ENCODE data around the gene KIF26A. TPM values are rescaled to one million over a fixed set of nuclear protein-coding genes. Genes with fewer than 3 reads are reported as not detected.

KIF26A gene
- polyA plus RNA-seq, 10 donors, result 4.5 to 19.0 (median 6.6) TPM

DNA sequence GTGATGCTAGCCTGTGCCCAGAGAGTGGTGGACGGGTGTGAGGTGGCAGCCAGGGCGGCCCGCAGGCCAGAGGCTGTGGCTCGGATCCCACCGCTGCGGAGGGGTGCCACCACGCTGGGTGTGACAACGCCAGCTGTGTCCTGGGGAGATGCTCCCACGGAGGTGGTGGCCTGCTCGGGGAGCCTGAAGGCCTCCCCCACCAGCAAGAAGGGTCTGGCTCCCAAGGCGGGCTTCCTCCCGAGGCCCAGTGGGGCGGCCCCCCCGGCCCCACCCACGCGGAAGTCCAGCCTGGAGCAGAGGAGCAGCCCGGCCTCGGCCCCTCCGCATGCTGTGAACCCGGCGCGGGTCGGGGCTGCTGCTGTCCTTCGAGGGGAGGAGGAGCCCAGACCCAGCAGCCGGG, 38.2 kb downstream of the KIF26A start:
- DNase-seq, result no peak

DNA sequence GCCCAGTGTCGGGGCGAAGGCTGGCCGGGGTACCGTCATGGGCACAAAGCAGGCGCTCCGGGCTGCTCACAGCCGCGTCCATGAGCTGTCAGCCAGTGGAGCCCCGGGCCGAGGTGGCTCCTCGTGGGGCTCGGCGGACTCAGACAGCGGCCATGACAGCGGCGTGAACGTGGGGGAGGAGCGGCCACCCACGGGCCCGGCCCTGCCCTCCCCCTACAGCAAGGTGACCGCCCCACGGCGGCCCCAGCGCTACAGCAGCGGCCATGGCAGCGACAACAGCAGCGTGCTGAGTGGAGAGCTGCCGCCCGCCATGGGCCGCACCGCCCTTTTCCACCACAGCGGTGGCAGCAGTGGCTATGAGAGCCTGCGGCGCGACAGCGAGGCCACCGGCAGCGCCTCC, 39.0 kb downstream of the KIF26A start:
- DNase-seq, result no peak

DNA sequence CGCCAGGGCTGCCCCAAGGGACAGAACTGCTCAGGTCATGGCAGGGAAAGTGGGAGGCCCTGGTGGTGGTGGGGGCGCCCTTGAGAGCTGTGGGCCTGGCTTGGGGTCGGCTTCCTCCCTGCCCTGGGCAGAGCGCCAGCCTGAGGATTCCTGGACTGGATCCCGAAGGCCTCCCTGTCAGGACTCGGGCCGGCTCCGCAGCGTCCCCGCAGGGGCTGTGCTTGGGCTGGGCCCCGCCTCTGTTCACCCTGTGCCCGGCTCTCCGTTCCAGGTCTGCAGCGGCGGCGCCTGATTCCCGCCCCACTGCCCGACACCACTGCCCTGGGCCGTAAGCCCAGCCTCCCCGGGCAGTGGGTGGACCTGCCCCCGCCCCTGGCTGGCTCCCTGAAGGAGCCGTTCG, 39.9 kb downstream of the KIF26A start:
- DNase-seq, result peak in 1 of 3 donors; percentile 61

DNA sequence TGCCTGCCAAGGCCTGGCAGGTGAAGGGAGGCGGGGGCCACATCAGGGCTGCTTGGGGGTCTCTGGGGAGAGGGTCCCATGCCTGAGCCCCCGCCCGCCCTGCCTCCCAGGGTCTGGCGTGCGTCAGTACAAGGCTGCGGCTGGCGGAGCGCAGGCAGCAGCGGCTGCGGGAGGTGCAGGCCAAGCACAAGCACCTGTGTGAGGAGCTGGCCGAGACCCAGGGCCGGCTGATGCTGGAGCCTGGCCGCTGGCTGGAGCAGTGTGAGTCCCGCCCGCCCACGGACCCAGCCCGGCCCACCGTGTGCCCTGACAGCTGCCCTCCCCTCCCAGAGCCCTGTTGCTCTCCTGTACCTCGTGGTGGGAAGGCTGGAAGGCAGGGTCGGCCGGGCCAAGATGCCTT, 40.7 kb downstream of the KIF26A start:
- no peak for DNase-seq

DNA sequence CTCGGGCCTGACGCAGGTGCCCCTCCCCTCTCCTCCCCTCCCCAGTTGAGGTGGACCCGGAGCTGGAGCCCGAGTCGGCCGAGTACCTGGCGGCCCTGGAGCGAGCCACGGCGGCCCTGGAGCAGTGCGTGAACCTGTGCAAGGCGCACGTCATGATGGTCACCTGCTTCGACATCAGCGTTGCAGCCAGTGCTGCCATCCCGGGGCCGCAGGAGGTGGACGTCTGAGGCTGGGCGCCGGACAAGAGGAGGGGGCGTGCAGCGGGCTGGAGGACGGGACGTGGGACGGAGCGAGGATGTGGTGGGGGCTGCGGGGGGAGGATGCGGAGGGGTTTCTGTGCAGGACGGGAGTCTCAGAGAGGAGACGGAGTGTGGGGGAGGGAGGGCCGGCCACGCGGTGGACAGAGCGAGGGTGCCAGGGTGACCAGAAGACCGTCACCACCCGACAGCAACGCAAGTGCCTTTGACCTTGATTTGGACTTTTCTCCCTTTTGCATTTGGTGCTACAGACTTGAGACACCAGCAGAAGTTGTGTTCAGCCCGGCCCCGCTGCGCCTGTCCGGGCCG, 41.3 kb downstream of the KIF26A start:
- DNase-seq, result no peak

DNA sequence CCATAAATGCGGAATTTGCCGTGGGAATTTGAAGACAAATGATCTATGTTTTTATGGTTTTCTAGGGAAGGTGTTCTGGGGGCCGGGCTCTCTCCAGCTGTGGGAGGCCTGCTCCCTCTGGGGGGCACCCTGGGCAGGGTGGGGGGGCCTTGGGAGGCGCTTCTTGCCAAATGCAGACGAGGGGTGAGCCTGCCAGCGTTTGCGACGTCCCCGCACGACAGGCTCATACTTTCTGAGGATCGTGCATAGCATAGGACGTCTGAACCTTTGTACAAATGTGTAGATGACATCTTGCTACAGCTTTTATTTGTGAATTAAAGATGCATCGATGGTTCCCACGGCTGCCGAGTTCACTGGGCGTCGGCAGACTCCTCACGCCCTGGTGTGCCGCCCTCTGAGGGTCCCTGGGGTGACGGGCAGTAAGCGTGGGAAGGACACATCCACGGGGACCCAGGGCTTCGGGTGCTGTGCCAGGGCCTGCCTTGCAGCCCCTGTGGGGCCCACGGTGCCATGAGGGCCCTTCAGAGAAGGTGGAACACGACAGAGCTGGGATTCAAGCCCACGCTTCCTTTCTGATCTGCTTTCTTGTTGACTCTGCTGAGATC, 42.3 kb downstream of the KIF26A start:
- DNase-seq, result no peak

DNA sequence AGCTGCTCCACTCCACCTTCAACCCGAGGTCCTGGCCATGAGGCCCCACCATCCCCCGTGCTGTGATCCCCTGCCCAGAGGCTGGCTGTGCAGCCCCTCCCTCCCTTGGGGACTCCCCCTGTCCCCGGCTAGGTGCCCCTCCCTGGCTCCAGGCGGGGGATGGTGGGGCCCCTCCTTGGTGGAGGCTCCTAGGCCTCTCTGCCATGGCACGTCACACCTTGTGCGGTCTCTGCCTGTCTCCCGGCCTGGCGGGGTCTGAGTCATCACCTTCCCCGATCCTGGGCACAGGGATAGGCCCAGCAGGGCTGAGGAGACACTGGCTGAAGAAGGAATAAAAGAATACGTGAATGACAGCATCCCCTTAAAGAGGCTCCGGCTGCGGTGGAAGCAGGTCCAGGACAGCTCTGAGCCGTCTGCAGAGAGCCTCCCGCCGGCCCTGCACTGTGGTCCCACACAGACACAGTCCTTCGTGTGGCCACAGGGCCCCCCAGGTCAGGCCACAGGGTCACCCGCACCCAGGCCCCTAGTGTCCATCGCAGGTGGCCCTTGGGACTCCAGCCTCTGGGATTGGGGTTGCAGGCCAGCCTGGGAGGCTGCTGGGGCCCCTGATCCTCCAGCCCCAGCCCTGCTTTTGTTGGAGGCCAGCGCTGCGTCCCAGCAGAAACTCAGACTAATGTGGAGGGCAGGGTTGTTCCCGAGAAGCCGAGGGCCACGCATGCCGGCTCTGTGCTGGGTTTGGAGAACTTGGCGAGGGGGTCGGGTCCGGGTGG, 43.6 kb downstream of the KIF26A start:
- DNase-seq, result no peak

DNA sequence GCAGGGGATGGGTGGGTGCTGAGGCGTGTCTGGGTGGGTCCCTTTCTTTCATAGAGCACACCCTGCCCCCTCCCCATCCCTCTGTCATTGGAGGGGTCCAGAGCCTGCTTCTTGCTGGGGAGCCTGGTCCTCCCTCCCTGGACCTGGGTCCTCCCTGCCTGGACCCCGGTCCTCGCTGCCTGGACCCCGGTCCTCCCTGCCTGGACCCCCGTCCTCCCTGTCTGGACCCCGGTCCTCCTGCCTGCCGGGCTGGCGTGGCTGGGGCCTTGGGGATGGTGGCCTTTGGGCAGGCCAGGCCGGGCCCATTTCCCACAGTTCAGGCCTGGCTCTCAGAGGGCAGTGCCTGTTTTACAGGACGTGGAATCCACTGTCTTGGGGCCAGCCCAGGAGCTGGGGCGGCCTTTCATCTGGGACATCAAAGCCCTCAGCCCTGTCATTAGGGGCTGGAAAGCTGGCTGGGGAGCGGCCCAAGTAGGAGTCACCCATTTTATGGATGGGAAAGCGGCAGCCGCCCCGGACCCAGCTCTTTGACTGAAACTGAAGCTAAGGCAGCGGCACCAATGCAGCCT, 44.6 kb downstream of the KIF26A start:
- no peak for DNase-seq

DNA sequence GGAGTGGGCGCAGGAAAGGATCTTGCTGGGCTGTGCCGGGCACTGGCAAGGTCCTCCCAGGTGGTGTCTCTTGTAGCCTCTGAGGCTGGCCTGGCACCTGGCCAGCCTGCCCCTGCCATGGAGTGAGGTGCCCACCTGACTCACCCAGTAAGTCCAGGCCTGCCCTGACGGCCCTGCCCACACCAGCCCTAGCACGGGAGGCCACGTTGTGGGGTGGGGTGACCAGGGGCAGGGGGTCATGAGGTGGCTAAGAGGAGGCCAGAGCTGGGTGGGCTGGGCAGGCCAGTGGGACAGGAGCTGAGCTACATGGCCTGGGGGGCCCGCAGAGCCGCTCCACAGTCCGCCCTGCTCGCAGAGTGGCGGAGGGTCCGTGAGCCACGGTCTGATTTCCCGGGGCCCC, 45.4 kb downstream of the KIF26A start:
- DNase-seq, result no peak

DNA sequence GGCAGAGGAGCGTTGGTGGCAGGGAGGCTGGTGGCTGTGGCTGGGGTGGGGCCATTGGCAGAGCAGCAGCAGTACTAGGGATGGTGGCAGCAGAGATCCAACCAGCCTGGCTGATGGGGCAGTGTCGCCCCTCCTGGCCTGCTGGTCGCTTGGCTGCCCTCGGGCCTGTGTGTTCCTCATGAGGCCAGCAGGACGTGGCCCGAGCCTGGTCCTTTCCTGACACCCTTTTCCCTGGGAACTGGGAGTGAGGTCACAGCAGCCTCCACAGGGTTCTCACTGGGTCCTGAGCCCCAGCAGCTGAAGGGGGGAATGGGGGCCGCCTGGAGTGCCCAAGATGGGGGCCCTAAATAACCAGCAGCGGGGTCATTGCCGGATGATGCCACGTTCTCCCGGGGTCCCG, 46.1 kb downstream of the KIF26A start:
- DNase-seq, result no peak

DNA sequence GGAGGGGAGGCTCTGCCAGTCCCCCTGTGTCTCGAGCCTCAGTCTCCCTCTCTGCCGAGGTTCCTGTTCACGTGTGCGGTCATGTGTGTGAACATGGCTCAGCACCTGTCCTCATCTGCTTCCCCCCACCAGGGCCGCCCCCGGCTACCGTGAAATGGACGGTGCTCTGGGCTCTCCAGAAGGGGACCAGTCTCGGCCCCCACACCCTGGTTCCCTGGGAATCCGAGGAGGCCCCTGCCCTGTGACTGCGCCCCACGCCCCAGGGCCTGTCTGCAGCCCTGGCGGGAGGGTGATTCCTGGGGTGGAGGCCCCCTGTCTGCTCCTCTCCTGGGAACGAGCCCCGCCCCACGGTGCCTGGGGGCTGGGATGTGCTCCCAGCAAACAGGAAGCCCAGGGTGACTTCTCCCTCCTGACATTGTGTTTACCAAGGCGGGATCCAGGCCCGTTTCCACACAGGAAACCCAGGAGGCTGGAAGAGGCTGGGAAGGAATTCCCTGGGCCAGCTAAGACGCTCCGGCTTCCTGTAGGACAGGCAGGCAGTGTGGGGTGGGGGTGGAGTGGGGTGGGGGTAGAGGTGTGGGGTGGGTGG, 46.6 kb downstream of the KIF26A start:
- no peak for DNase-seq

DNA sequence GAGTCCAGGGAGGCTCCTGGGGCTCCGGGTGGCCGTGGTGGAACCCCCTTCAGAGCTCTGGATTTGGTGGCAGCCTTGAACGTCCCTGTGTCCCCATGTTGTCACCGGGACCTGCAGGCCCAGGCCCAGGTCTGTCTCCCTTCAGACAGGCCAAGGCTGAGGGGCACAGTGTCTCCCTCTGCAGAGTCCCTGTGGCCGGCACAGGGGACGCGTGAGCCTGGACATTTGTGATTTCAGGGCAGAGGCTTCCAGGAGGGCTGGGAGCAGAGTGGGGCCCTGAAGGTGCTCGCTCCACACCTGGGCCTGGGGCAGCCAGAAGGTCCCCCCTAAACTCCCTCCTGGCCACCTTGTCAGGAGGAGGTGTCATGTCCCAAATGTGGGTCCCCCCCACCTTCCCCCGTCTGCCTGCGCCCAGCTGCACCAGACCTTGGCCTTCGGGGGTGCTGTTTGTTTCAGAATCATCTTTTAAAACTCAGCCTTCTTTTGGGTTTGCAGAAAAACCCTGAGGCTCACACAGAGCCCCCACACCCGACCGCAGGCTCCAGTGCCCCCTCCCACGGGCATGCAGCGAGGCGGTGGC, 47.6 kb downstream of the KIF26A start:
- no peak for DNase-seq

DNA sequence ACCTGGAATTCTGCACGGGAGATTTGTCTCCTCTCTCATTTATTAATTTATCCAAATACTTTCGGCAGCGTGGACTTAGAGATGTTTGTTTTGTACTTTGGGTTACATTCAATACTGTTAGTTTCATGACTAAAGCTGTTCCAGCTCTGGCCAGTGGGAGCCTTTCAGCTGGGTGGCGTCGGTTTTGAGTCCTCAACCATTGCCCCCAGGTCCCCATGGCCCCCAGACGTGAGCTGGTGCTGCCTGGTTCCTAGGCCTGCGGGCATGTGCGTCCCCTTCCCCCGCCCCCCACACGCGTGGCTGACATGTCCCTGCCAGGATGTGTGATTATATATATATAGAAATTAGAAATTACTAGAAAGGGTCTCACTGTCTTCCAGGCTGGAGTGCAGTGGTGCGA, 48.2 kb downstream of the KIF26A start:
- no peak for DNase-seq

DNA sequence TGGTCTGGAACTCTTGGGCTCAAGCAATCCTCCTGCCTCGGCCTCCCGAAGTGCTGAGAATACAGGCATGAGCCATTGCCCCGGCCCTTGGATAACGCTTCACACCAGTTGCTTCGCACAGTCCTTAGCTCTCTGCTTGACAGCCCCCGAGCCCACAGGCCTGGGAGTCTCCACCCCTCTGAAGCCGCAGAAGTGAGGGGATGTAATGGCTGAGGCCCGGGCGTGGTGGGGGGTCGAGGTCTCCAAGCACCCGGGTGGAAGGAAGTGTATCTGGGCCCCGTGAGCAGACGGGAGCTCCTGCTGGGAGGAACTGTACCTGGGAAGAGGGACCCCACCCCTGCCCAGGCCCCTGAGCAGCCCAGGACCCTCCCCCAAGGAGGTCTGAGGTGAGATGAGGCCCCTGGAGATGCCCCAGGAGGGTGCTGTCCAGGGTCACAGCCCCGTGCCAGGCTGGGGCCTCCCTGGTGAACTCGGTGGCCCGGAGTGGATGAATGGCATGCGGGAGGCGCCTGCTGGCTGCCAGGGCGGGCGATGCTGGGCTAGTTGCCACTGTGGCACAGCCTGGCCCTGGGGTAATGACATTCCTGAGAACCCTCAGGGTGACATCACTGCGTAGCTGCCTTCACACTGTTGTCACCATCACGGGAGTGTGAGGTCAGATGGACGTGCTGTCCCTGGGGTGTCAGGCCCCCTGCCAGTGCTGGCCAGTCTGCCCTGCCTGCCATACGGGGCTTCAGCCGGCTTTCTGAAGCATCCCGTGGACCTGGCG, 48.9 kb downstream of the KIF26A start:
- no peak for DNase-seq

DNA sequence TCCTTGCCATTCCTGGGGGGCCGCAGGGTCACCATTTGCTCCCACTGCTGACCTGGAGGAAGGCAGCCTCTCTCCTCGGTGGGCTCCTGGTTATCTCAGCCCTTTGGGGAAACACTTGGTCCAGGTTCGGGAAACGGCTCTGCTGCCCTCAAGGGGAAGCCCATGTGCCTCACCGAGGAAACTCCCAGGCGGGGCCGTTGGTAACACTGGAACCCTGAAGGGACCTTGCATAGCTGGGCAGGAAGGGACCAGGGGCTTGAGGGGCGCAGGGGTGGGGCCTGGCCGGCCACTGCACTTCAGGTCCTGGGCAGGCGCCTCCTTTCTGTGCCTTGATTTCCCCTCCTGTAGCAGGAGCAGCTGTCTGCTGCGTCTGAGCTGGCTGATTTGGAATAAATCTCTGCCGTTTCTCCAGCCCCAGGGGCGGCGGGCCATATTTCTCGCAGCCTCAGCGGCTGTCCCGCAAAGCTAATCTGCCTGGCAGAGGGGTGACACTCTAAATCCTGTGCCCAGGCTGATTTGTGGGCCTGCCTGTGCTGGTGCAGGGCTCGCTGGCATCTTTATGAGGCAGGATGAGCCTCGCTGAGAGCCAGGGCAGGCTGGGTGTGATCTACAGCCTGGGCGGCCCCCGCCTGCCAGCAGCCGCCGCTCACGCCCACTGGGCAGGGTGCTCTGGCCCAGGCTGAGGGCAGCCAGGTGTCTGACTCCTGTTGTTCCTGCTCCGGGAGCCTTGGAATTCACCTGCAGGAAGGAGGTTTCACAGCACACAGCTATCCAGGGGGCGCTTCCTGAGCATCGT, 49.7 kb downstream of the KIF26A start:
- DNase-seq, result no peak

DNA sequence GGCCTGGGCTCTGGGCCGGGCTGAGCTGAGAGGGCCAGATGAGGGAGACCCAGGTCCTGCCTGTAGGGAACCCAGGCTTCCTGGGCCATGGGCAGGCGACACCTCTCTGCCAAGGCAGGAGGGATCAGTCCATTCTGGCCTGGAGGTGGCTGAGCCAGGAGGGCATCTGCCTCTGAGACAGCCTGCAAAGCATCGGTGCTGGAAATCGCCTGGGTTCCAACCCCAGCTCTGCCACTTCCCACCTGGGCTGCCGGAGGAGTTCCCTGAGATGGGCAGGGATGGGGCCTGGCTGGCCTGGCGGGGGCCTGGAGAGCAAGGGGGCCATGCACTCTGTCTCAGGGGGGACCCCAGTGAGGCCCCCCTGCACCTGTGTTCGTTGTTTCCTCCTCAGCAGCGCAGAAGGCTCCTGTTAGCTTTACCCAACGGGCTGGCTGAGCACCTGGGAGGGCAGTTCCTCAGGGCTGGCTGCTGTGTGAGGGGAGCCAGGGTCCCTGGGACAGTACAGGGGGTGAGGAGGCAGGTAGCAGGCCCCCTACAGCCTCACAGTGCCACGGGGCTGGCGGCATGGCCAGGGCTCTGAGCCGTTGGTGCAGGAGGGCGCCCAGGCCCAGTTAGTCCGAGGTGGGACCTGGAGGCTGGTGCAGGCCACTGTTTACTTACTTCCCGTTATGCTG, 50.5 kb downstream of the KIF26A start:
- no peak for DNase-seq

DNA sequence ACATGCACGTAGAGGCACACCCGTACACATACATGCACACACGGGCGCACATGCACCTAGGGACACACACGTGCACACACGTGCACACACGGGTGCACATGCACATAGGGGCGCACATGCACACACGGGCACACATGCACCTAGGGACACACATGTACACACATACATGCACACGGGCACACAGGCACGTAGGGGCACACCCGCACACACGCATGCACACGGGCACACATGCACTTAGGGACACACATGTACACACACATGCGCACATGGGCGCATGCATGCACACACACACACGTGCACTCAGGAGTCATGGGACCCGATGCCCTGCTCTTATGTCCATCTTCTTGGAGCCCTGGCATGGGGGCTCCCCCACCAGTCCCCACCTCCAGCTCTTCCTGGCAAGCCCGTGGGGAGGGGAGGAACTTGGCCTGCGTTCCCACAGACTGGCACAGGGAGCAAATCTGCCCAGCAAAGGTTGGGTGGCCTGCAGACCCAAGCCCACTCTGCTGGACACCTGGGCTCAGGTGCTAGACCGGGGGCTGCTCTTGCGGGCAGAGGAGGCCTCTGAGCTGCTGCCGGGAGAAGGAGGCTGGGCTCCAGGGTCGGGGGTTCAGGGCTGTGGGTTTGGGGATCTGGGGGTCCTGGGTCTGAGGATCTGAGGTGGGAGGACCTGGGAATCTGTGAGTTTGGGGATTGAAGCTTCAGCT, 51.4 kb downstream of the KIF26A start:
- no peak for DNase-seq

DNA sequence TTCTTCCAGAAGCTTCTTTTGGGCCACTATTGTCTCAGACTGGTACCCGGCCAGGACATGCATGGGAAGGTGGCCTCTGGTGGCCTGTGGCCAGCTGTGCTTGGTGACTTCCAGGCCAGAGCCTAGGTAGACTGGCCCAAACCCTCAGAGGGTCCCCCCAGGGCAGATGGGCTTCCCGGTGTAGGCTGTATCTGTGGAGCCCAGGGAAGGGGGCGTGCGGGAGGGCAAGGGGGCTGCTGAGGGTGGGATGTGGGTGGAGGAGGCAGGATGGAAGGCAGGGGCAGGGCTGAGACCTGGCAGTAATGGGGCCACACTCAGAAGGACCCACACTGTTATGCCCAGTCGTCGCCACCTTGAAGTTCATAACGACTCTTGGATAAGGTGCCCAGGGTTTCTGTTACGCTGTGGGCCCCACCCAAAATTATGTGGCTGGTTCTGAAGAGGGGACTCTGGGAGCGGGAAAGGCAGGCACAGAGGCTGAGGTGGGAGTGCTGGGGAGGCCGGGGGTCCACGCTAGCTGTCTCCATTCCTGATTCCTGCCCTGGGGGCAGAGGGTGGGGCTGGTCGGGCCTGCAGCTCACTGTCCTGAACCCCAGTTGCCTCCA, 52.1 kb downstream of the KIF26A start:
- DNase-seq, result no peak

DNA sequence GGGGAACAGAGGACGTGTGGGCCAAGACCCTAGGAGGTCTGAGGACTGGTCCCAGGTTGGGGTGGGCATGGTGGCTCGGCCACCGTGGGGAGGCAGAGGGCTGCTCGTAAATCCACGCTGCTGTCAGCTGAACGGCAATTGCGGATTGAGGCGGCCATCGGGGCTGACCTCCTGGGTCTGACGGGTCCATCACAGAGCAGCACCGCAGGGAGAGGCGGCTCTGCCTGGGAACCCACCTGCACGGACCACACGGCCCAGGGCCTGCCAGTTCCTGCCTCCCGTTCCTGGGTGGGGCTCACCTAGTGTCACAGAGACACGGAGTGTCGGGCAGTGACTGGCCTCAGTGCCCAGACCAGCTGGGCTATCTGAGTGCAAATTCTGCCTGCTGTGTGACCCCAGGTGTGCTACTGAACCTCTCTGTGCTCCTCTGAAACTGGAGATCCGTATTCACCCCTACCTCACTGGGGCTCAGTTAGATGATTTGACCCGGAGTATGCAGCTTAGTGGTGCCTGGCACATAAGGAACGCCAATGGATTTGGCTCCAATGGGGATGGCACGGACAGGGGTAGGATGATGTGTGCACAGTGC, 53.1 kb downstream of the KIF26A start:
- no peak for DNase-seq
